SK-N-SH (cell line): ENCODE results near the gene HAUS7. TPM values are rescaled to one million over a fixed set of nuclear protein-coding genes. Genes with fewer than 3 reads are reported as not detected.

Experiments used
- CTCF ChIA-PET: fragments of 300-600, 350-600 bp; formaldehyde crosslinking; extraction: SDS; loops from one replicate; lab custom pipeline; 2021; lab: Yijun Ruan, JAX
- POLR2A ChIA-PET: fragments of 350-600 bp; sonication (Branson Sonifier 250); formaldehyde crosslinking; extraction: SDS; loops from one replicate; lab custom pipeline; 2020; ENCODE audit warnings: antibody characterized with exemption, inconsistent platforms; lab: Yijun Ruan, JAX
- DNase-seq: peaks from one replicate; pipeline ENCODE4 v3.0.0; 2012
- H2AFZ ChIP-seq: fragments of 200-600 bp; sonication (generic); 2 replicates; pipeline ENCODE4 v1.8.1; 2016; ENCODE audit warnings: antibody characterized with exemption, mild to moderate bottlenecking, low read depth
- H3F3A ChIP-seq: fragments of 200-600 bp; sonication (generic); replicated peaks from 2 replicates; pipeline ENCODE3; 2016; ENCODE audit warnings: antibody characterized with exemption, mild to moderate bottlenecking; ENCODE audit not compliant: insufficient read depth
- H3K27ac ChIP-seq, 2 experiments: fragments of 200-500 bp in 1 of 2; fragments of 200-600 bp in 1 of 2; sonication (Bioruptor generic) in 1 of 2; sonication (generic), shearing (Covaris generic) in 1 of 2; 2 replicates each; pipeline versions ENCODE4 v1.5.1 to v1.6.1; 2014 to 2016; ENCODE audit warnings: low read depth in 2 of 2, inconsistent platforms in 1 of 2, low read length in 1 of 2, mild to moderate bottlenecking in 1 of 2, mixed read lengths in 1 of 2
- H3K27me3 ChIP-seq: fragments of 200-600 bp; sonication (generic), shearing (Covaris generic); 2 replicates; pipeline ENCODE4 v1.6.1; 2016; ENCODE audit warnings: mixed run types; ENCODE audit not compliant: insufficient read depth
- H3K36me3 ChIP-seq, 2 experiments: fragments of 200-500 bp in 1 of 2; fragments of 200-600 bp in 1 of 2; sonication (Bioruptor generic) in 1 of 2; sonication (generic) in 1 of 2; replicated peaks in 1 of 2; 2 replicates each; pipeline versions ENCODE3 to v1.5.1; 2014 to 2016; ENCODE audit warnings: low read length in 1 of 2, mild to moderate bottlenecking in 1 of 2; ENCODE audit not compliant: insufficient read depth in 2 of 2, control insufficient read depth in 1 of 2
- H3K4me1 ChIP-seq, 2 experiments: fragments of 200-500 bp in 1 of 2; fragments of 200-600 bp in 1 of 2; sonication (Bioruptor generic) in 1 of 2; sonication (generic), shearing (Covaris generic) in 1 of 2; 2 replicates each; pipeline versions ENCODE4 v1.5.1 to v1.6.1; 2014 to 2016; ENCODE audit warnings: low read depth in 1 of 2, low read length in 1 of 2, mixed run types in 1 of 2; ENCODE audit not compliant: insufficient read depth in 2 of 2, control insufficient read depth in 1 of 2
- H3K4me2 ChIP-seq: fragments of 200-600 bp; sonication (generic), shearing (Covaris generic); 2 replicates; pipeline ENCODE4 v1.6.1; 2017; ENCODE audit warnings: mixed run types
- H3K4me3 ChIP-seq, 2 experiments: fragments of 200-500 bp in 1 of 2; fragments of 200-600 bp in 1 of 2; sonication (Bioruptor generic) in 1 of 2; sonication (generic), shearing (Covaris generic) in 1 of 2; 2 replicates each; pipeline versions ENCODE4 v1.5.1 to v1.8.1; 2014 to 2016; ENCODE audit warnings: low read depth in 2 of 2, inconsistent platforms in 1 of 2, low read length in 1 of 2, mild to moderate bottlenecking in 1 of 2, mixed read lengths in 1 of 2, moderate library complexity in 1 of 2
- H3K79me2 ChIP-seq: fragments of 200-600 bp; sonication (generic); 2 replicates; pipeline ENCODE4 v1.8.1; 2017; ENCODE audit warnings: mild to moderate bottlenecking; ENCODE audit not compliant: insufficient read depth
- H3K9ac ChIP-seq: fragments of 200-600 bp; sonication (generic); 2 replicates; pipeline ENCODE4 v1.6.1; 2017; ENCODE audit warnings: mixed run types
- H3K9me2 ChIP-seq: fragments of 200-600 bp; sonication (generic); 2 replicates; pipeline ENCODE4 v1.6.1; 2017; ENCODE audit warnings: mixed run types
- H3K9me3 ChIP-seq: fragments of 200-600 bp; sonication (generic); 2 replicates; pipeline ENCODE4 v1.6.1; 2017; ENCODE audit warnings: mixed run types, mild to moderate bottlenecking, moderate library complexity
- H4K20me1 ChIP-seq: fragments of 200-600 bp; sonication (generic); 2 replicates; pipeline ENCODE4 v1.6.1; 2017; ENCODE audit warnings: mild to moderate bottlenecking, mixed run types; ENCODE audit not compliant: insufficient read depth
- CHD2 ChIP-seq: fragments of 150-350 bp; IDR thresholded peaks from 2 replicates; pipeline ENCODE4 v1.6.1; 2018; ENCODE audit warnings: low read length; ENCODE audit not compliant: partially characterized antibody
- FOSL2 ChIP-seq: IDR thresholded peaks from 2 replicates; pipeline ENCODE4 v1.4.0; 2012; ENCODE audit warnings: low read depth, mild to moderate bottlenecking, moderate library complexity, borderline replicate concordance
- FOXJ3 ChIP-seq: sonication (generic); formaldehyde crosslinking; IDR thresholded peaks from 2 replicates; pipeline ENCODE4 v1.5.1; 2020; ENCODE audit warnings: mild to moderate bottlenecking, missing genetic modification reagents
- GABPA ChIP-seq: IDR thresholded peaks from 2 replicates; pipeline ENCODE4 v1.4.0; 2012; ENCODE audit warnings: low read depth, mild to moderate bottlenecking
- GATA2 ChIP-seq: sonication (generic); formaldehyde crosslinking; IDR thresholded peaks from 2 replicates; pipeline ENCODE4 v1.5.0; 2020; ENCODE audit warnings: mild to moderate bottlenecking, missing genetic modification reagents
- JUND ChIP-seq: IDR thresholded peaks from 2 replicates; pipeline ENCODE4 v1.4.0; 2012
- NFIC ChIP-seq: IDR thresholded peaks from 2 replicates; pipeline ENCODE4 v1.4.0; 2012; ENCODE audit warnings: borderline replicate concordance
- POLR2AphosphoS5 ChIP-seq: IDR thresholded peaks from 2 replicates; pipeline ENCODE4 v1.6.1; 2012; ENCODE audit warnings: low read depth, low read length
- RCOR1 ChIP-seq: fragments of 150-350 bp; IDR thresholded peaks from 2 replicates; pipeline ENCODE4 v1.6.1; 2017; ENCODE audit warnings: antibody characterized with exemption, low read length
- RFX5 ChIP-seq: IDR thresholded peaks from 2 replicates; pipeline ENCODE4 v1.6.1; 2012; ENCODE audit warnings: mild to moderate bottlenecking, improper control_type of control experiment, low read length
- SIN3A ChIP-seq: IDR thresholded peaks from 2 replicates; pipeline ENCODE4 v1.6.1; 2012; ENCODE audit warnings: low read depth, mild to moderate bottlenecking, low read length, moderate library complexity, borderline replicate concordance
- TAF1 ChIP-seq: IDR thresholded peaks from 2 replicates; pipeline ENCODE4 v1.6.1; 2012; ENCODE audit warnings: low read depth, mild to moderate bottlenecking, low read length, moderate library complexity, borderline replicate concordance
- TCF12 ChIP-seq: IDR thresholded peaks from 2 replicates; pipeline ENCODE4 v1.4.0; 2012
- YY1 ChIP-seq: IDR thresholded peaks from 2 replicates; pipeline ENCODE4 v1.4.0; 2012; ENCODE audit warnings: low read depth, mild to moderate bottlenecking
- WGBS: methylation state at CpG from one replicate; pipeline ENCODE4 v1.1.6; 2017; ENCODE audit warnings: low lambda C conversion rate; 5-methylcytosine and 5-hydroxymethylcytosine counted together
- polyA plus RNA-seq, 3 experiments: library from polyadenylated mRNA; depleted of rRNA; stranded (reverse); fragments of >200 nt; gene quantifications; 2 replicates each; pipeline ENCODE4 v1.2.3, GENCODE V29; 2012
- TF ChIP-seq, protein P1 (sequence below): IDR thresholded peaks from 2 replicates; pipeline ENCODE4 v1.4.0; 2012; ENCODE audit warnings: low read depth, borderline replicate concordance
- TF ChIP-seq, protein P2 (sequence below): fragments of 200-600 bp; sonication (generic); IDR thresholded peaks from 2 replicates; pipeline ENCODE4 v1.6.1; 2017; ENCODE audit warnings: antibody characterized with exemption, mild to moderate bottlenecking, moderate library complexity

Gene HAUS7
- polyA plus RNA-seq, 1 of the 3 experiments (the other 2 are of a cell fraction) = 39.7 TPM

DNA sequence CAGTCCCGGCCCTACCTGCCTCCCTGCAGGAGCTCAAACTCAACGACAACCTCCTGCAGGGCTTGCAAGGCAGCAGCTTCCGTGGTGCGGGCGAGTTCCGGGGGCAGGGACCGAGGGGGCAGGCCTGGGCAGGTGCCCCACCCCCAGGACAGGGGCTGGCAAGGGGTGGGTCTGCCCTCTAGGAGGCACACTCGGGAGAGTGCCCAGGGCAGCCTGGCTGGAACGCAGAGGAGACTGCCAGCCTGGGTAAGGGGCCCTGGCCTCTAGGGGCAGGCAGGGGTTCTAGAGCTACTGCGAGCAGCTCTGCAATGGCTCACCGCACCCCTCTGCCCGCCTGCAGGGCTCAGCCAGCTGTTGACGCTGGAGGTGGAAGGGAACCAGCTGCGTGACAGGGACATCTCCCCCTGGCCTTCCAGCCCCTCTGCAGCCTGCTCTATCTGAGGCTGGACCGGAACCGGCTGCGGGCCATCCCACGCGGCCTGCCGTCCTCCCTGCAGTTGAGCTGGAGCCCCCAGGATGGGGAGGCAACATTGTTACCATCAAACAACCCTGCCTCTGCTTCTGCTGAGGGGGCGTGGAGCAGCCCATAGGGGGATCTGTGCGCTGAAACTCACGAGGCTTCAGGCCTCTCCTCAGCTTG, 12.1 kb upstream of the HAUS7 start (continued):
- TF ChIP-seq, protein P1, sequence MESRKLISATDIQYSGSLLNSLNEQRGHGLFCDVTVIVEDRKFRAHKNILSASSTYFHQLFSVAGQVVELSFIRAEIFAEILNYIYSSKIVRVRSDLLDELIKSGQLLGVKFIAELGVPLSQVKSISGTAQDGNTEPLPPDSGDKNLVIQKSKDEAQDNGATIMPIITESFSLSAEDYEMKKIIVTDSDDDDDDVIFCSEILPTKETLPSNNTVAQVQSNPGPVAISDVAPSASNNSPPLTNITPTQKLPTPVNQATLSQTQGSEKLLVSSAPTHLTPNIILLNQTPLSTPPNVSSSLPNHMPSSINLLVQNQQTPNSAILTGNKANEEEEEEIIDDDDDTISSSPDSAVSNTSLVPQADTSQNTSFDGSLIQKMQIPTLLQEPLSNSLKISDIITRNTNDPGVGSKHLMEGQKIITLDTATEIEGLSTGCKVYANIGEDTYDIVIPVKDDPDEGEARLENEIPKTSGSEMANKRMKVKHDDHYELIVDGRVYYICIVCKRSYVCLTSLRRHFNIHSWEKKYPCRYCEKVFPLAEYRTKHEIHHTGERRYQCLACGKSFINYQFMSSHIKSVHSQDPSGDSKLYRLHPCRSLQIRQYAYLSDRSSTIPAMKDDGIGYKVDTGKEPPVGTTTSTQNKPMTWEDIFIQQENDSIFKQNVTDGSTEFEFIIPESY = no peak

DNA sequence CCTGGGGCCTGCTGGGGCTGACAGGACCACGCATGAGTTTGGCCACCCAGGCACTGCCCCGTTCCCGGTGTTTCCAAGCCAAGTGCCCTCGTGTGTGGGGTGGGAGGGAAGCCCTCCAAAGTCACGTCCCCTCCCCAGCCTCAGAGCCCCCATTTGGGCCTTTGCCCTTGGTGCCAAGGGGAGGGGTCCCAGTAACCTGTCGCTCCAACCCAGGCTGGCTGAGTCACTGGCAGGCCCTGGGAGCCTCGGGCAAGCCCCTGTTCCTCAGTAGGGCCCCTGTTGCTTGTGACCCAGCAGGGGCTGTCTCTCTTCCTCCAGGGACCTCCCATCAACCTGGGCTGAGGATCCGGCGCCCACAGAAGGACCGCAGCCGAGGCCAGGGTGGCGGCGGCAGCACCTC, 10.7 kb upstream of the HAUS7 start:
- H3K9me3 ChIP-seq = no peaks in the 10 kb centered on the region
- WGBS = no CpG with 5 or more reads among the region's 13 CpGs
- H3K27me3 ChIP-seq = no peaks in the 10 kb centered on the region
- CTCF ChIA-PET = interaction anchor here (0.7 to 1.9 kb wide), 2 partner anchors 10 kb away, joined by 3 to 10 read pairs; partner anchors contain the start of gene HAUS7
- peaks cover 19 to 39% of the 10 kb centered on the region in 2 experiments; a peak in 3 of 4 replicates for H3K4me1 ChIP-seq
- H3K9ac ChIP-seq = no peak overlapping the region
- H4K20me1 ChIP-seq = no peaks in the 10 kb centered on the region
- H3F3A ChIP-seq = no peaks in the 10 kb centered on the region
- no peak overlapping the region for H3K4me2 ChIP-seq
- H3K27ac ChIP-seq = no peak overlapping the region; a peak in 1 of 4 replicates
- DNase-seq = no peak
- no peaks in the 10 kb centered on the region for H3K79me2 ChIP-seq
- no peak overlapping the region for H2AFZ ChIP-seq
- TF ChIP-seq FOXJ3 (CRISPR knock-in tag) = no peak
- TF ChIP-seq, protein P1 = no peak
- TF ChIP-seq NFIC = no peak
- TF ChIP-seq RCOR1 = no peak
- no peak for TF ChIP-seq TAF1
- no peak for TF ChIP-seq RFX5
- no peak for TF ChIP-seq POLR2AphosphoS5
- TF ChIP-seq JUND = no peak
- TF ChIP-seq CHD2 = no peak
- TF ChIP-seq, protein P2, sequence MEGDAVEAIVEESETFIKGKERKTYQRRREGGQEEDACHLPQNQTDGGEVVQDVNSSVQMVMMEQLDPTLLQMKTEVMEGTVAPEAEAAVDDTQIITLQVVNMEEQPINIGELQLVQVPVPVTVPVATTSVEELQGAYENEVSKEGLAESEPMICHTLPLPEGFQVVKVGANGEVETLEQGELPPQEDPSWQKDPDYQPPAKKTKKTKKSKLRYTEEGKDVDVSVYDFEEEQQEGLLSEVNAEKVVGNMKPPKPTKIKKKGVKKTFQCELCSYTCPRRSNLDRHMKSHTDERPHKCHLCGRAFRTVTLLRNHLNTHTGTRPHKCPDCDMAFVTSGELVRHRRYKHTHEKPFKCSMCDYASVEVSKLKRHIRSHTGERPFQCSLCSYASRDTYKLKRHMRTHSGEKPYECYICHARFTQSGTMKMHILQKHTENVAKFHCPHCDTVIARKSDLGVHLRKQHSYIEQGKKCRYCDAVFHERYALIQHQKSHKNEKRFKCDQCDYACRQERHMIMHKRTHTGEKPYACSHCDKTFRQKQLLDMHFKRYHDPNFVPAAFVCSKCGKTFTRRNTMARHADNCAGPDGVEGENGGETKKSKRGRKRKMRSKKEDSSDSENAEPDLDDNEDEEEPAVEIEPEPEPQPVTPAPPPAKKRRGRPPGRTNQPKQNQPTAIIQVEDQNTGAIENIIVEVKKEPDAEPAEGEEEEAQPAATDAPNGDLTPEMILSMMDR = no peak
- no peak for TF ChIP-seq SIN3A
- no peak for TF ChIP-seq YY1
- no peak for TF ChIP-seq FOSL2
- no peak for TF ChIP-seq TCF12
- TF ChIP-seq GABPA = no peak
- TF ChIP-seq GATA2 = no peak
- TF ChIP-seq, all 33 proteins: peak for 0
- POLR2A ChIA-PET = no interaction called here
- Histone ChIP-seq H3K36me3 (no peaks in the 10 kb centered on the region), H3K9me2 (no peaks in the 10 kb centered on the region), H3K4me3 (no peak overlapping the region)
